ENCODE results near the gene PKNOX2.

PKNOX2 gene

GRCh38 chr11:125233736-125234275 is 69.3 kb downstream of the PKNOX2 start:
- Histone ChIP-seq H3K4me2 (ENCODE audit: low read length) (no peak overlapping the region), H3K9me2 (replicated peaks; ENCODE audit: control insufficient read depth, low read length) (no peaks in the 10 kb centered on the region), H3F3A (ENCODE audit: control insufficient read depth, insufficient read depth) (no peaks in the 10 kb centered on the region), H3K79me2 (ENCODE audit: control insufficient read depth, low read length) (no peaks in the 10 kb centered on the region), H3K27me3 (ENCODE audit: control insufficient read depth, low read length) (peaks cover 9% of the 10 kb centered on the region), H4K20me1 (ENCODE audit: control insufficient read depth, insufficient read depth, low read depth, low read length) (no peaks in the 10 kb centered on the region), H3K36me3 (ENCODE audit: control insufficient read depth, low read length) (no peaks in the 10 kb centered on the region), H3K4me3 (ENCODE audit: low read length) (no peak overlapping the region), H3K27ac (ENCODE audit: low read depth, low read length) (no peak overlapping the region), H3K9me3 (ENCODE audit: control insufficient read depth, insufficient read depth, low read length) (no peaks in the 10 kb centered on the region), H3K4me1 (ENCODE audit: control insufficient read depth, low read length) (no peaks in the 10 kb centered on the region)
- TF ChIP-seq CTCF (IDR thresholded peaks at IDR 0.05; ENCODE audit: low read depth, low read length, poor library complexity, severe bottlenecking): no peak

- Histone ChIP-seq H3K36me3 (ENCODE audit: control insufficient read depth, low read length) (no peaks in the 10 kb centered on the region), H3K4me2 (ENCODE audit: low read length) (no peak overlapping the region), H3K9me3 (ENCODE audit: control insufficient read depth, insufficient read depth, low read length) (no peaks in the 10 kb centered on the region), H3K27me3 (ENCODE audit: control insufficient read depth, low read length) (peaks cover 9% of the 10 kb centered on the region), H3F3A (ENCODE audit: control insufficient read depth, insufficient read depth) (no peaks in the 10 kb centered on the region), H3K27ac (ENCODE audit: low read depth, low read length) (no peak overlapping the region), H3K9me2 (replicated peaks; ENCODE audit: control insufficient read depth, low read length) (no peaks in the 10 kb centered on the region), H3K4me3 (ENCODE audit: low read length) (no peak overlapping the region), H3K4me1 (ENCODE audit: control insufficient read depth, low read length) (no peaks in the 10 kb centered on the region), H4K20me1 (ENCODE audit: control insufficient read depth, insufficient read depth, low read depth, low read length) (no peaks in the 10 kb centered on the region), H3K79me2 (ENCODE audit: control insufficient read depth, low read length) (no peaks in the 10 kb centered on the region)
- no peak for TF ChIP-seq EZH2phosphoT487 (IDR thresholded peaks at IDR 0.05; ENCODE audit: borderline replicate concordance, low read length)
- no peak for TF ChIP-seq CTCF (IDR thresholded peaks at IDR 0.05; ENCODE audit: low read depth, low read length, poor library complexity, severe bottlenecking)
These were observed 70.5 kb downstream of the PKNOX2 start for GRCh38 chr11:125235071-125235471.

GRCh38 chr11:125236072-125236825 is 71.7 kb downstream of the PKNOX2 start:
- Histone ChIP-seq H3K4me1 (ENCODE audit: control insufficient read depth, low read length) (no peaks in the 10 kb centered on the region), H3K4me3 (ENCODE audit: low read length) (no peak overlapping the region), H3F3A (ENCODE audit: control insufficient read depth, insufficient read depth) (no peaks in the 10 kb centered on the region), H3K9me2 (replicated peaks; ENCODE audit: control insufficient read depth, low read length) (no peaks in the 10 kb centered on the region), H3K36me3 (ENCODE audit: control insufficient read depth, low read length) (no peaks in the 10 kb centered on the region), H4K20me1 (ENCODE audit: control insufficient read depth, insufficient read depth, low read depth, low read length) (no peaks in the 10 kb centered on the region), H3K9me3 (ENCODE audit: control insufficient read depth, insufficient read depth, low read length) (no peaks in the 10 kb centered on the region), H3K79me2 (ENCODE audit: control insufficient read depth, low read length) (no peaks in the 10 kb centered on the region), H3K27me3 (ENCODE audit: control insufficient read depth, low read length) (peaks cover 9% of the 10 kb centered on the region), H3K4me2 (ENCODE audit: low read length) (no peak overlapping the region), H3K27ac (ENCODE audit: low read depth, low read length) (no peak overlapping the region)
- TF ChIP-seq EZH2phosphoT487 (IDR thresholded peaks at IDR 0.05; ENCODE audit: borderline replicate concordance, low read length): no peak

Data from DOHH2 (cell line).